ENCODE results near the gene CYTH2. TPM values are rescaled to one million over a fixed set of nuclear protein-coding genes. Genes with fewer than 3 reads are reported as not detected.
A peak's percentile ranks its signal among the peaks of the same experiment; 100 is the strongest.

The CYTH2 gene
- total and polyA plus RNA-seq, 11 donors = 12.3 to 55.3 (median 31.0) TPM

- intact Hi-C loops (cut with DNase I) = no loop called here
- no peak for TF ChIP-seq CTCF (IDR thresholded peaks at IDR 0.05)
- no peak for TF ChIP-seq POLR2A (IDR thresholded peaks at IDR 0.05)
- no peak overlapping the region for H3K27ac ChIP-seq
- DNase-seq = no peak
- 67 to 78% (median 70%) methylated on average over 31 to 46 of the region's 46 CpGs for WGBS, 4 donors
- peaks cover 0 to 34% (median 8%) of the 10 kb centered on the region in 12 donors for H3K4me1 ChIP-seq
- ATAC-seq = no peak
- H3K4me3 ChIP-seq = peak overlapping the region in 6 of 12 donors; percentile 7 to 43 (median 22)
- no peaks in the 10 kb centered on the region for H3K36me3 ChIP-seq
- no peaks in the 10 kb centered on the region for H3K9me3 ChIP-seq
- peaks cover 13 to 59% (median 39%) of the 10 kb centered on the region in 9 donors for H3K27me3 ChIP-seq
These were observed 28.8 kb downstream of the CYTH2 start for GRCh38 chr19:48497728-48498594.

- H3K27ac ChIP-seq = no peak overlapping the region
- TF ChIP-seq CTCF (IDR thresholded peaks at IDR 0.05) = no peak
- no peak for DNase-seq
- intact Hi-C loops (cut with DNase I) = no loop called here
- H3K36me3 ChIP-seq = no peaks in the 10 kb centered on the region
- H3K4me1 ChIP-seq = peaks cover 0 to 34% (median 8%) of the 10 kb centered on the region in 12 donors
- 49 to 100% (median 55%) methylated on average over 1 to 59 of the region's 59 CpGs for WGBS, 4 donors
- ATAC-seq = no peak
- H3K9me3 ChIP-seq = no peaks in the 10 kb centered on the region
- peaks cover 13 to 60% (median 39%) of the 10 kb centered on the region in 9 donors for H3K27me3 ChIP-seq
- H3K4me3 ChIP-seq = peak overlapping the region in 6 of 12 donors; percentile 7 to 43 (median 22)
These were observed 29.6 kb downstream of the CYTH2 start for GRCh38 chr19:48498595-48499311.

GRCh38 chr19:48499316-48500090 lies 30.3 kb downstream of the CYTH2 start:
- peaks cover 0 to 28% (median 4%) of the 10 kb centered on the region in 12 donors for H3K4me1 ChIP-seq
- intact Hi-C loops (cut with DNase I) = no loop called here

More at GRCh38 chr19:48499316-48500090, 30.3 kb downstream of the CYTH2 start:
- Histone ChIP-seq H3K9me3 (no peaks in the 10 kb centered on the region), H3K27ac (no peak overlapping the region), H3K36me3 (no peaks in the 10 kb centered on the region), H3K27me3 (peaks cover 13 to 60% (median 39%) of the 10 kb centered on the region in 9 donors), H3K4me3 (peak overlapping the region in 1 of 12 donors; percentile 43)
- WGBS, 4 donors = 62 to 81% (median 74%) methylated on average over 19 to 44 of the region's 44 CpGs
- TF ChIP-seq POLR2A (IDR thresholded peaks at IDR 0.05) (no peak), CTCF (IDR thresholded peaks at IDR 0.05) (no peak)
- DNase-seq (peak in 1 of 5 donors; percentile 69), ATAC-seq (no peak)
